Tibial artery (tissue), 4 donors: ENCODE results near the gene NRXN3.

Experiments used
- DNase-seq, 2 donors: peaks; one replicate each; pipeline ENCODE4 v3.0.0-alpha.2; 2019
- H3K27ac ChIP-seq, 2 donors: fragments of 200-600 bp; sonication (generic) in 1 of 2; 1 replicate in 1 of 2; 2 replicates in 1 of 2; pipeline ENCODE4 v1.5.1; 2018 to 2019; ENCODE audit warnings: mild to moderate bottlenecking in 1 of 2
- H3K27me3 ChIP-seq, 2 donors: fragments of 200-600 bp; sonication (generic) in 1 of 2; one replicate each; pipeline versions ENCODE4 v1.5.1 to v1.6.0; 2016 to 2019
- H3K36me3 ChIP-seq, 3 donors: fragments of 200-600 bp; sonication (generic) in 2 of 3; one replicate each; pipeline ENCODE4 v1.5.1; 2016 to 2019; ENCODE audit warnings: mild to moderate bottlenecking in 2 of 3
- H3K4me1 ChIP-seq, 4 donors: fragments of 200-600 bp; sonication (generic) in 2 of 4; 1 replicate in 3 of 4; 2 replicates in 1 of 4; pipeline ENCODE4 v1.5.1; 2016 to 2019
- H3K4me3 ChIP-seq, 2 donors: fragments of 200-600 bp; sonication (generic) in 1 of 2; 1 replicate in 1 of 2; 2 replicates in 1 of 2; pipeline ENCODE4 v1.5.1; 2018 to 2019; ENCODE audit warnings: mild to moderate bottlenecking in 2 of 2
- H3K9me3 ChIP-seq, 3 donors: fragments of 200-600 bp; sonication (generic) in 1 of 3; one replicate each; pipeline ENCODE4 v1.5.1; 2016 to 2019
- intact Hi-C: fragments of 100-400 bp; cut with DNase I; formaldehyde crosslinking; loops from one replicate; pipeline ENCODE4 v1.15.0; 2023; ENCODE audit warnings: low total_unique reads
- TF ChIP-seq, protein P1 (sequence below), 2 experiments: fragments of 200-600 bp in 1 of 2; fragments of 450-650 bp in 1 of 2; IDR thresholded peaks; one replicate each; pipeline ENCODE4 v1.5.1; 2017 to 2019; ENCODE audit warnings: antibody characterized with exemption in 2 of 2, mild to moderate bottlenecking in 1 of 2, moderate library complexity in 1 of 2

Gene NRXN3

GRCh38 chr14:79668951-79669350 lies 1498.8 kb downstream of the NRXN3 start:
- intact Hi-C loops: no loop called here
- Histone ChIP-seq H3K27ac (no peak overlapping the region), H3K27me3 (no peaks in the 10 kb centered on the region), H3K4me3 (no peak overlapping the region), H3K4me1 (no peaks in the 10 kb centered on the region), H3K36me3 (no peaks in the 10 kb centered on the region), H3K9me3 (no peaks in the 10 kb centered on the region)
- TF ChIP-seq, protein P1, sequence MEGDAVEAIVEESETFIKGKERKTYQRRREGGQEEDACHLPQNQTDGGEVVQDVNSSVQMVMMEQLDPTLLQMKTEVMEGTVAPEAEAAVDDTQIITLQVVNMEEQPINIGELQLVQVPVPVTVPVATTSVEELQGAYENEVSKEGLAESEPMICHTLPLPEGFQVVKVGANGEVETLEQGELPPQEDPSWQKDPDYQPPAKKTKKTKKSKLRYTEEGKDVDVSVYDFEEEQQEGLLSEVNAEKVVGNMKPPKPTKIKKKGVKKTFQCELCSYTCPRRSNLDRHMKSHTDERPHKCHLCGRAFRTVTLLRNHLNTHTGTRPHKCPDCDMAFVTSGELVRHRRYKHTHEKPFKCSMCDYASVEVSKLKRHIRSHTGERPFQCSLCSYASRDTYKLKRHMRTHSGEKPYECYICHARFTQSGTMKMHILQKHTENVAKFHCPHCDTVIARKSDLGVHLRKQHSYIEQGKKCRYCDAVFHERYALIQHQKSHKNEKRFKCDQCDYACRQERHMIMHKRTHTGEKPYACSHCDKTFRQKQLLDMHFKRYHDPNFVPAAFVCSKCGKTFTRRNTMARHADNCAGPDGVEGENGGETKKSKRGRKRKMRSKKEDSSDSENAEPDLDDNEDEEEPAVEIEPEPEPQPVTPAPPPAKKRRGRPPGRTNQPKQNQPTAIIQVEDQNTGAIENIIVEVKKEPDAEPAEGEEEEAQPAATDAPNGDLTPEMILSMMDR (IDR thresholded peaks at IDR 0.05): no peak
- DNase-seq: no peak

- Histone ChIP-seq H3K27ac (no peak overlapping the region), H3K27me3 (no peaks in the 10 kb centered on the region), H3K9me3 (no peaks in the 10 kb centered on the region), H3K4me3 (no peak overlapping the region), H3K36me3 (no peaks in the 10 kb centered on the region), H3K4me1 (no peaks in the 10 kb centered on the region)
- intact Hi-C loops: no loop called here
- DNase-seq: no peak
- TF ChIP-seq, protein P1 (IDR thresholded peaks at IDR 0.05): no peak
Observed at GRCh38 chr14:79670811-79671210, 1500.6 kb downstream of the NRXN3 start.

DNA sequence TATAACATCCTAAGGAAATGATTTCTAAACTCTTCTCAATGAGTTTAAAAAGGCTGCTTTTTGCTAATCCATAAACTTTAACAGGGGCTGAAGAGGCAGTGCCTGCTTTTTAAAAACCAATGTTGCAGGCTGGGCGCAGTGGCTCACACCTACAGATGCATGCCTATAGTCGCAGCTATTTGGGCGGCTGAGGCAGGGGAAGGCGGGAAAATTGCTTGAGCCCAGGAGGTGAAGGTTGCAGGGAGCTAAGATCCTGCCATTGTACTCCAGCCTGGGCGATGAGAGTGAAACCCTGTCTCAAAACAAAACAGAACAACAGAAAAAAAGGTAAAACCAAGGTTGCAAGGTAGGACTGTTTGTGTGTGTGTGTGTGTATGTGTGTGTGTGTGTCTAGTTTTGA lies 1509.9 kb downstream of the NRXN3 start:
- no peak overlapping the region for H3K4me3 ChIP-seq
- H3K9me3 ChIP-seq: no peaks in the 10 kb centered on the region
- no peaks in the 10 kb centered on the region for H3K36me3 ChIP-seq
- TF ChIP-seq, protein P1 (IDR thresholded peaks at IDR 0.05): no peak
- no peaks in the 10 kb centered on the region for H3K4me1 ChIP-seq
- DNase-seq: no peak
- no peaks in the 10 kb centered on the region for H3K27me3 ChIP-seq
- no peak overlapping the region for H3K27ac ChIP-seq
- intact Hi-C loops: no loop called here

DNA sequence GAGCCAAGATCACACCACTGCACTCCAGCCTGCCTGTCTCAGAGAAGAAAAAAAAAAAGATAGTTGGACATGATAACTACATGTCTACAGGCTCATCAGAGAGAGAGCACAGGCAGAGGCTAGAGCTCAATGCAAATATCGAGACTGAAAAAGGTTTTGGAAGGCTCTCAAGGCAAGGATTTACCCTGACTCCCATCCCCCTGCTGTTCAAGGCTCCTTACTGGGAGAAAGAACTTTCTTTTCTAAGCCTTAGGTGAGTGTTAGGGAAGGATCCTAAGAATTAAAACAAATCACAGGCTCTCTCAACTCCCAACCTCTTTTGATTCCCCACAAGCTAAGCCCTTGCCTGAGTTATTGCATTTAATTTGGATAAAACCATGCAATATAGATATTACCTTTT lies 1516.0 kb downstream of the NRXN3 start:
- DNase-seq: no peak
- no peak overlapping the region for H3K27ac ChIP-seq
- no peak overlapping the region for H3K4me3 ChIP-seq
- no peaks in the 10 kb centered on the region for H3K9me3 ChIP-seq
- no peaks in the 10 kb centered on the region for H3K36me3 ChIP-seq
- no peaks in the 10 kb centered on the region for H3K27me3 ChIP-seq
- intact Hi-C loops: no loop called here
- H3K4me1 ChIP-seq: no peaks in the 10 kb centered on the region
- TF ChIP-seq, protein P1 (IDR thresholded peaks at IDR 0.05): no peak

DNA sequence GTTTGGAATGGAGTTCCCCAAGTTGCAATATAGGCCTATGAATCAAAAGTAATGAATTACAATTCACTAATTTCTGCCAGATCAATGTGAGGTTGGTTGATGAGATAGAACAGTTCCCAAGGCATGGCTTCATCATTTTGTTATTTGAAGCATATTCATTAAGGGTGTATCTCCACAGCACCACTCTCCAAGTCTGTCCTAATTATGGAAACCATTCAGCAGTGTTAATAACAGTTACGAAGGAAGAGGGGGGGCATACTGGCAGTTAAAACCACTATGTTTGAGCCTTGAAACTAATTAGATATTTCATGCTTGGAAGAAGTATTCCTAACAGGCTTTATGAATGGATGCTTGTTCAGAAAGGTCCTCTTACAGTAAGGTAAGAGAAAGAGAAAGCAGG lies 1520.8 kb downstream of the NRXN3 start:
- DNase-seq: no peak
- H3K4me1 ChIP-seq: no peaks in the 10 kb centered on the region
- TF ChIP-seq, protein P1 (IDR thresholded peaks at IDR 0.05): no peak
- intact Hi-C loops: no loop called here
- no peaks in the 10 kb centered on the region for H3K27me3 ChIP-seq
- no peak overlapping the region for H3K27ac ChIP-seq
- H3K9me3 ChIP-seq: no peaks in the 10 kb centered on the region
- no peaks in the 10 kb centered on the region for H3K36me3 ChIP-seq
- H3K4me3 ChIP-seq: no peak overlapping the region

- Histone ChIP-seq H3K4me3 (no peak overlapping the region), H3K27me3 (no peaks in the 10 kb centered on the region), H3K4me1 (no peaks in the 10 kb centered on the region), H3K9me3 (no peaks in the 10 kb centered on the region), H3K36me3 (no peaks in the 10 kb centered on the region), H3K27ac (no peak overlapping the region)
- DNase-seq: no peak
- intact Hi-C loops: no loop called here
- TF ChIP-seq, protein P1 (IDR thresholded peaks at IDR 0.05): no peak
Observed at GRCh38 chr14:79693935-79694334, 1523.8 kb downstream of the NRXN3 start.
